CD1c-positive myeloid dendritic cell (primary cell): Measurements from ENCODE around the gene TMEM41B.
"Not testable (repeated sequence)": the region's sequence is repeated elsewhere in the genome, so short reads cannot be mapped to it uniquely, and the experiment has no call there.

ENCODE experiments used
- DNase-seq: peaks from one replicate; pipeline ENCODE4 v3.0.0-alpha.2; 2016; ENCODE audit errors: extremely low spot score

Gene TMEM41B

DNA sequence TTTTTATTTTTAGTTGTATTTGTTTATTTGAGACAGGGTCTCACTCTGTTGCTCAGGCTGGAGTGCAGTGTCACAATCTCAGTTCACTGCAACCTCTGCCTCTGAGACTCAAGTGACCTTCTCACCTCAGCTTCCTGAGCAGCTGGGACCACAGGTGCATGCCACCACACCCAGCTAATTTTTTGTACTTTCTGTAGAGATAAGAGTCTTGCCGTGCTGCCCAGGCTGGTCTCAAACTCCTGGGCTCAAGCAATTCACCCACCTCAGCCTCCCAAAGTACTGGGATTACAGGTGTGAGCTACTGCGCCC is 53.6 kb downstream of the TMEM41B start:
- not testable (repeated sequence) for DNase-seq

DNA sequence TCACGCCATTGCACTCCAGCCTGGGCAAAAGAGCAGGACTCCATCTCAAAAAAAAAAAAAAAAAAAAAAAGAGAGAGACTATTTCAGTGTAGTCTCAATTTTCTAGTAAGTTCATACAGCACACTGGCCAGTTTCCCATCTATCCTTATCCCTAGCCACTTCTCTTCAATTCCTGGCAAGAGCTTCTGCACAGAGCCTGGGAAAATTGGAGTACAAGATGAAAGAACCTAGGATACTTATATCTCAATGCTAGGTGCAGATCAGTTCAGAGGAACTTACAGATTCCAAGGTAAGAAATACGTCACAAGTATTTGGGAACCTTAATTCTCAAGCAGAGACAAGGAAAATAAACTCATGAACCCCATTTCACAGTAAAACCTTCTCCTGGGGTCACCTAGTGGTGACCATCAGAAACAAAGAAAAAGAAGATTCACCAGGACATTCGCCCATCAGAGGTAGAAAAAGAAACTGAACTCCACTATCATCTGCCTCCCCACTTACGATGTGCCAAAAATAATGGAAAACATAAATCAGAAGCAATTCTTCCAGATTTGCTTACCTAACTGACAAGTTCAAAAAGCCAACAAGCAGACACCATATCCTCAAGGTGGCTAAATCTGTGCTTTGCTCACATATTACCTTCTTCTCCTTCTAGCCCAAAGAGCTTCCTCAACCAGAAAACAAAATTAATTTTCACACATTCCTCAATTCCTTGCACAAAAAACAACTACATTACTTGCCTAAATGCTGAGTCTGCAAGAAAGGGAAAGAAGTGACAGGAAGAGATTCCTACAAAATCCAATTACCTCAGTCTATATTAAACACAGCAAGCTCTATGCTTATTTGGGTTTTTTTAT is 54.2 kb downstream of the TMEM41B start:
- DNase-seq: no peak

DNA sequence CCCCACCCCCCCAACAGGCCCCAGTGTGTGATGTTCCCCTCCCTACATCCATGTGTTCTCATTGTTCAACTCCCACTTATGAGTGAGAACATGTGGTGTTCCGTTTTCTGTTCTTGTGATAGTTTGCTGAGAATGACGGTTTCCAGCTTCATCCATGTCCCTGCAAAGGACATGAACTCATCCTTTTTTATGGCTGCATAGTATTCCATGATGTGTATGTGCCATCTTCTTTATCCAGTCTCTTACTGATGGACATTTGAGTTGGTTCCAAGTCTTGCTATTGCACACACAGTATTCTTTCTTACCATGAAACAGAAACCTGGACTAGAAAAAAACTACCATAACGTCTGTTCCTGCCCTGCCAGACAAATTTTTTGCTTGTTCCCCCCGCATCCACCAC is 56.1 kb downstream of the TMEM41B start:
- DNase-seq: not testable (repeated sequence)

- DNase-seq: no peak
Measured at GRCh38 chr11:9254416-9254815, 60.0 kb downstream of the TMEM41B start.

DNA sequence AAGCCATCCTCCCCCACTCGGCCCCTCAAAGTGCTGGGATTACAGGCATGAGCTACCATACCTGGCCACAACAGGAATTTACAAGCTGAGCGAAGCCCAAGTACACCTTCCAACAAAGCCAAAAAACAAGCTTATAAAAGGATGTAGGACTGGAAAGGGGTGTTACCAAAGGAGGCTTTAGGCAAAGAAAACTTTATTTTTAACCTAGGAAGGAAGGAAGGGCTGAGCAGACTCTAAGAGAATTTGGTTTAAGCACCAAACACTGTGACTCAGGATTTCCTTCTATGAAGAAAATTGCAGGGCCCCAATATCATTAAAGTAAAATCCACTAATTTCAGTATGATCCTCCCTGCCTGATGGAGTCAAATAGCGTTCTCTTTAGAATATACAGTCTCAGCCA is 61.3 kb downstream of the TMEM41B start:
- no peak for DNase-seq

DNA sequence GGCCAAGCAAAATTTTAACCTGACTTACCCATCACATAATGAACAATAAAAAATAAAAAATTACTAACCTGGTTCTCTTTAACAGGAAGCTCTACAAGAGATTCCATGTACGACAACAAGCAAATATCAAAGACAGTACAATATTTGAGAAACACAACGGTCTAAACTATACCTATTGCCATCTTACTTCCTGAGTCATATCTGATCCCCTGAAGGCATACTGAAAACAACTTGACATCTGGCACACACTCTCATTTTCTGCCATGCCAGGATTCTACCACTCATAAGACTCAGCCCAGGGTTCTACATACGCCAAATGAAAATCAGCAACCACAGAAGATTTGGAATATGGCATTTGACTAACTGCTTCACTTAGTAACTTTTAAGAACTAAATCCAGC is 63.1 kb downstream of the TMEM41B start:
- DNase-seq: no peak

GRCh38 chr11:9250139-9250582 is 64.2 kb downstream of the TMEM41B start:
- DNase-seq: no peak

- no peak for DNase-seq
Measured at GRCh38 chr11:9249252-9249651, 65.1 kb downstream of the TMEM41B start.

GRCh38 chr11:9247863-9248262 is 66.5 kb downstream of the TMEM41B start:
- DNase-seq: no peak

DNA sequence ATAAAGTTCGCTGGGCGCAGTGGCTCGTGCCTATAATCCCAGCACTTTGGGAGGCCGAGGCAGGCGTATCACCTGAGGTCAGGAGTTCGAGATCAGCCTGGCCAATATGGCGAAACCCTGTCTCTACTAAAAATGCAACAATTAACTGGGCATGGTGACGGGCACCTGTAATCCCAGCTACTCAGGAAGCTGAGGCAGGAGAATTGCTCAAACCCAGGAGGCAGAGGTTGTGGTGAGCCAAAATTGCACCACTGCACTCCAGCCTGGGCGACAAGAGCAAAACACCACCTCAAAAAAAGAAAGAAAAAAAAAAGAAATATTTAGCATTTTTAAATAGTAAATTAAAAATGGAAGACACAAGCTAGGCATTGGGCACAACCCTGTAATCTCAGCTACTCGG is 78.2 kb downstream of the TMEM41B start:
- not testable (repeated sequence) for DNase-seq

DNA sequence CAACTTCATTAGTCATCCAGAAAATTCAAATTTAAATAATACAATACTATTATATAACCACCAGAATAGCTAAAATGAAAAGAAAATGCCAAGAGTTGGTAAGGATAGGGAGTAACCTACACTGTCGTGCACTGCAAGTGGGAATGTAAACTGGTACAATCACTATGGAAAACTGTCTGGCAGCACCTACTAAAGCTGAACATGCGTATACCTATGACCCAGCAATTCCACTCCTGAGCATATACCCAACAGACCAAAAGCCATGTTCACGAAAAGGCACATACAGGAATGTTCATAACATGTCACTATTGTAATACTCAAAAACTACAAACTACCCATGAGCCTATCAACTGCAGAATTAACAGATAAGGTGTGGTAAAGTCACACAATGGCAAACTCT is 81.9 kb downstream of the TMEM41B start:
- no peak for DNase-seq

DNA sequence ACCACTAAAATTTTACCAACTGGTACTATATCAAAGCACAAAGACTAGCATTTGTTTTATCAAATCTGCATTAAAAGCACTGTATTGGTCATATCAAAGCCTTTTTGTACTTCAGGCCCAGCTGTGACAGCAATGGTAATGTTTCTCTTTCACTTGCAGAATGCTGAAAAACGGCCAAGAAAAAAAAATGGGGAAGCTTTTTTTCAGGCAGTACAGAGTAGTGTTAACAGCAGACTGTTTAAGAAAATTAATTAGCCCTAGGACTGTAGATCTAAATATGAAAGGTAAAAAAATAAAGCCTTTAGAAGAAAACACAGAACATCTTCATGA is 82.6 kb downstream of the TMEM41B start:
- peak; percentile 70 for DNase-seq
